Measurements from ENCODE around the gene KIAA0930.
"Not testable (repeated sequence)": the region's sequence is repeated elsewhere in the genome, so short reads cannot be mapped to it uniquely, and the experiment has no call there.

KIAA0930 gene

GRCh38 chr22:45200860-45201511 lies 39.7 kb downstream of the KIAA0930 start:
- DNase-seq (ENCODE audit: low read depth): no peak

DNA sequence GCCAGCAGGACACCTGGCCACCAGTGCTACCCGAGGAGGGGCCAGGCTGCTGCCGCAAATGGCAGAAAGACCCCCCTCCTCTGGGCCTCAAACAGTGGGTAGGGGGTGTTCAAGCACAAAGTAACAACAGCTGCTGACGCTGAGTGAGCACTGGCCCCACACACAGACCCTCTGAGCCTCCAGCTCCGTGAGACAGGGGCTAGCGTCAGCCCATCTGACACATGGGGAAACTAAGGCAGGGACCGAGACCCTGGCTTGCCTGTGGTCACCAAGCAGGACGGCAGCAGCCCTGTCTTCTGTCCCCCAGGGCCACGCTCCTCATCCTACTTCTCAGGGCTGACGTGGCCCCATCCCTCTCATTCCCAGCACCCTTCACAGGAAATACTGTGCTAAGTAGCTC lies 40.5 kb downstream of the KIAA0930 start:
- DNase-seq (ENCODE audit: low read depth): no peak

- DNase-seq (ENCODE audit: low read depth): no peak
Observed at GRCh38 chr22:45199723-45200122, 41.0 kb downstream of the KIAA0930 start.

DNA sequence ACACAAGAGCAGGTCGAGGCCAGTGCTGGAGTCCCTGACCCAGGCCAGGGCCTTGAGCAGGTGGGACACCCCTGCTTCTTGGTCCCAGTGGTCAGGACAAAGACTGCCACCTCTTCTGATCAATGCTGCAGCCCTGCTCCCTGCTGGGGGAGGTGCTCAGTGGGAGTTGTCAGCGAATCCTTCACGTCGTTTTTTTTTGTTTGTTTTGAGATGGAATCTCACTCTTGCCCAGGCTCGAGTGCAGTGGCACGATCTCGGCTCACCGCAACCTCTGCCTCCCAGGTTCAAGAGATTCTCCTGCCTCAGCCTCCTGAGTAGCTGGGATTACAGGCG lies 42.3 kb downstream of the KIAA0930 start:
- DNase-seq (ENCODE audit: low read depth): no peak

GRCh38 chr22:45197606-45198462 lies 42.9 kb downstream of the KIAA0930 start:
- no peak for DNase-seq (ENCODE audit: low read depth)

DNA sequence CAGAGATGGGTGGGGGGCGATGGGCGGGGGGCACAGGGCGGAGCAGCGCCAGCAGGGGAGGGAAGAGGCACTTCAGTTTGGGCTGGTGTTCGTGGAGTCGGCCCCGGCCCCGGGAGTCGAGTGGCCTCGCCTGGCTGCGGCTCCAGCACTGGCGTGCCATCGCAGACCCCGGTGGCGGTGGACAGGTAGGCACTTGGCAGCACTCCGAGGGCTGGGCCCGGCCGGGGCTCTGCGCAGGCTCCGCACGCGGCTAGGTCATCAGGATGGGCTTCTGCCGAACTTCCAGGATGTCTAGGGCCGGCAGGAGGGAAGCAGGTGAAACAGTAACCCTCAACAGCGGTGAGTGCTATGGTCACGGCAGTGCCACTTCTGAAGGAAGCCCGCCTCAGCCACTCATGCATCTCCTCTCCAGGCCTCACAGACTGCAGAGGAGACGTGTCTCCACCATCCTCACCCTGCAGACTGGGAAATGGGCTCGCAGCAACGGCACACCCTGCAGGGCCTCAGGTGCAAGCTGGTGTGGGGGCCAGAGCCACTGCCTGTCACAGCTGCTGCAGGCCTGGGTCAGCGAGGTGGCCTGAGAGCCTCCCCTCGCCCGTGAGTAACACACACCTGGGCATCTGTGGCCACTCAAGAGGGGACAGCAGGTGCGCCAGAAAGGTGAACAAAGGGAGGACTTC lies 43.6 kb downstream of the KIAA0930 start:
- no peak for DNase-seq (ENCODE audit: low read depth)

DNA sequence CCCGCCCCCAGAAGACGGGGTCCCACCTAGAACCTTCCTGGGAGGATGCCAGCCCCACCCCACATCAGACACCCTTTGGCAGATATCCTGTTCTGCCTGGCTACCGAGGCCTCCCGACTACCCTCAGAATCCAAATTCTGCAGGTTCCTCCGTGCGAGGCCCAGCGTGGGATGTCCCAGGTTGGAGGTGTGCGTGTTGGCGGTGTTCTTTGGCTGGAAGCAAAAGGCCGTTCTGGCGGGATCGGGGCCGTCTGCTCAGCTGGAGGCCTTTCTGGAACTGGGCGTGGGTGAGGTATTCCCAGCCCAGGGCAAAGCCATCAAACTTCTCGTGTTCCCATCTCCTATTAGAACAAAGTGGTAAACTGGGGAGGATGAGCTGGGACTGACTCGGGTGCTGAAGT lies 44.4 kb downstream of the KIAA0930 start:
- no peak for DNase-seq (ENCODE audit: low read depth)

DNA sequence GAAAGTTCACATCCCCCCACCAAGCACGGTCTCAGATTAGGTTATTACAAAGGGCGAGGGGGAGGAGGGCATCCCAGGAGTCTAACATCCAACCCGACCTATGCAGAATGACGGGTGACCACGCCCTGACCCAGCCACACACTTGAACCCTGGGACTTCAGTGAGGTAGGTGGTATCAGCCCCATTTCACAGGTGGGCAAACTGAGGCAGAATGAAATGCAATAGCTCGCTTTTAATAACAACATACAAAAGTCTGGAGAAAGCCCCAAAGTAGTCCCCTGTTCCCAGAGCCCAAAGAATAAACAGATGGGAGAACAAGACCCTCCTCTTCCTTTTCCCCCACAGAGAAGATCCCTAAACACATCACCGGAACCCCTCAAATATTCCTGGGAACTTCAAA lies 45.1 kb downstream of the KIAA0930 start:
- DNase-seq (ENCODE audit: low read depth): no peak

DNA sequence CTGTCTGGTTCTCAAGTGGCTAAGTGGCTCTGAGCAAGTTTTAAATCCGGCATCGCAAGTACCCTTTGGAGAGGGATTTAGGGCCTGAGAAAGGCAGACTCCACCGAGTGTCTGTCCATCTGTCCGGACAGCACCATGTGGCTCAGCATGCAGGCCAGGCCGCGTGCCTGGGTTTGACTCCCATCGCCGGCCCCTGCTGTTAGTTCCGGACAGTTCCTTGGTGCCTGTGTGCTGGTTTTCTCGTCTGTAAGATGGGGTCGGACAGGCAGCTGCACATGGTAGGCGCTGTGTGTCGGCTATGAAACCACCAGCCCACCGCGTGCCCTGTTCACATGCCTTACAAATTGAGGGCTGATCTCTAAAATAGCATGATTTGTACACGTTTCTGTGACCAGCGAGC lies 46.0 kb downstream of the KIAA0930 start:
- DNase-seq (ENCODE audit: low read depth): no peak

DNA sequence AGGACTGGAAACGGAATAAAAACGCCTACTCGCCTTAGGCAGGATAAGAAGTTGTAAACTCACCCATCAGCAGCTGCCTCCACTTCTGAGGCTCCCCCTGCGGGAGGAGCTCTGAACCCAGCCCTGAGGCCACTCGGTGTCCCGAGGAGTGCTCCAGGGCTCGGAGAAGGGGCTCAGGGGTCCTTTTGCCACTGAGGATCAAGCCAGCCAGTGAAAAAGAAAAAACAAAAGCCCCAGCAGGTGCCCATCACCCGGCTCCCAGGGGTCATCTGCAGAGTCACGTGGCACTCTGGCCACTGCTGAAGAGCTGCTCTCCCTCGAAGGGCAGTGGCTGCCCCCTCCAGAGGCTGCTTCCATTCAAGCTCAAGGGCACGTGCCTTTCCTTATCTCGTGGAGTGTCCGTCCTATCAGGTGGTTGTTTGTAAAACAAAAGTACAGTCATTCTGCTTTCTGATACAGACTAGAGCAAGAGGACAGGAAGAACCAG lies 48.0 kb downstream of the KIAA0930 start:
- DNase-seq (ENCODE audit: low read depth): no peak

DNA sequence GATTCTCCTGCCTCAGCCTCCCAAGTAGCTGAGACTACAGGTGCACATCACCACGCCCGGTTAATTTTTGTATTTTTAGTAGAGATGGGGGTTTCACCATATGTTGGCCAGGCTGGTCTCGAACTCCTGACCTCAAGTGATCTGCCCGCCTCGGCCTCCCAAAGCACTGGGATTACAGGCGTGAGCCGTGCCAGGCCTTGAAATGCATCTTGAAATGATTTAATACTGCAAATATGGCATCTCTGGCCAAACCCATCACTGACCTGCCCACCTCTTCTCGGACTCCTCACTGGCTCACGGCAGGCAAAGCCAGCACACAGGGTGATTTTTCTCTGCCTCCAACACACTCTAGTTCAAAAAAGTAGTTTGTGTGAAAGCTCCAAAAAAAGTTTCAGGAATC lies 48.9 kb downstream of the KIAA0930 start:
- not testable (repeated sequence) for DNase-seq (ENCODE audit: low read depth)

GRCh38 chr22:45190202-45190872 lies 50.4 kb downstream of the KIAA0930 start:
- DNase-seq (ENCODE audit: low read depth): no peak

- DNase-seq (ENCODE audit: low read depth): no peak
Observed at GRCh38 chr22:45188779-45189178, 51.9 kb downstream of the KIAA0930 start.

DNA sequence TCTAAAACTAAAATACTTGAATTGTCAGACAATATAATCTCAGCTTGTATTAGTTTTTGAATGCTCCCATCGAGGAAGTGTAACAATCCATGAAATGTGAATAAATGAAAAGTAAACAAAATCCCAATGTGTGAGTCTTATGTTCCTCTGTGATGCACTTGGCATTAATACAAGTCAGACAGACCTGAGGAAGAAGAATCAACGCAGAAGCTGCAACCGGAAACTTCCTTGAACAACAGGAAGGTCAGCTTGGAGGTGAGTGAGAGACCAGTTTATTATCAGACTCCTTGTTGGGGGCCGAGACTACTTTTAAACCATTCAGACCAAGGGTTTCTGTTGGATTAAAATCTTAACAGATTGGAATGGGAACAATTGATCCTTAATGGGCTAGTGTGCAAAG lies 52.8 kb downstream of the KIAA0930 start:
- no peak for DNase-seq (ENCODE audit: low read depth)

DNA sequence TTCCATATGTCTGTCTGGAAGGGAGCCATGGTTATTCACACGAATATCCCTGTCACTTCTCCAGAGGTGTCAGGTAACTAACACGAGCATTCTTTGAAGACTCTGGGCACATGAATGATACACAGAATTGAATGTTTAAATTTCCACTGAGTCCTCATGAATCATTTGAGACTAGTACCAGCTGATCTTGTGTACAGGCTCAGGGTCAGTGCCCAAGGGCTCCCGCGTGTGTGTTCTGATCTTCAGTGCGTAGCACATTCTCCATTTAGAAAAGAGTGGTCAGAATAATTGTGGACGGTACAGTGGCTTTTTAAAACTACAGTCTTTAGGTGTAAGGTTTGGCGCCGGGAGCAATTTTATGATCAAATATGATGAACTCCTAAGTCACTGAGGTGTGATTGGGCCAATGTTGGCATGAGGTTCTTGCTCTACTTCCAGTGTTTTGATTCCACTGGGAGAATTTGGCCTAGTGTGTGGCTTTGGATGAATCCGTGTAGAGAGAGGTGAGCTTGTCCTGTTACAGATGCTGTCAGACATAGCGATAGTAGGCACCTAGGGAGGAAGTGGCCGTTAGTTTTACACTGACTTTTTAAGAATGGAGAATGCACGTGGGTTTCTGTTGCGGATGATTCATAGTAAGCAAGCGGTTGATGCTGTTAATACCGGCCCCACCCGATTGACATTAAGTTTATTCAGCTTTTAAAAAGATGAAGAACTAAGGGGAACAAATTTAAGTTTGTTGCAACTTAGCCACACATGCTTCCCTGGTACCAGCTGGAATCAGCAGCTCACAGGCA lies 54.8 kb downstream of the KIAA0930 start:
- DNase-seq (ENCODE audit: low read depth): no peak

- no peak for DNase-seq (ENCODE audit: low read depth)
Observed at GRCh38 chr22:45183974-45184373, 56.7 kb downstream of the KIAA0930 start.

DNA sequence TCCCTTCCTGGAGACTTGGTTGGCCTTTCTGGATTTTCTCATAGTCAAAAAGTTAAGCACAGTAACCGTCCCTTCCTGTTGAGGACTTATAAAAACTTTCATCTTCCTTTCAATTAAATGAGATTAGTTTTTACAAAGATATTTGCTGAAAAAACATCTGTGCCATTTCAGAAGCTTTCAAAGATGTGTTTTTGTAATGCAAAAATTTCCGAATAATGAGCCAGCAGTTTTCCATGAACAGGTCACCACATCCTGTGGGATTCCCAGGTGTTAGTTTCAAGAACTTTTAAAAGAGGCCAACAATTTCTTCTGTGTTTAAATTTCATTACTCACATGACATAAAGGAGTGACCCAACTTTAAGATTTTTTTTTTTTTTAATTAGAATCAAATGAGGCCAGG lies 58.9 kb downstream of the KIAA0930 start:
- no peak for DNase-seq (ENCODE audit: low read depth)

GRCh38 chr22:45181240-45181639 lies 59.5 kb downstream of the KIAA0930 start:
- no peak for DNase-seq (ENCODE audit: low read depth)

DNA sequence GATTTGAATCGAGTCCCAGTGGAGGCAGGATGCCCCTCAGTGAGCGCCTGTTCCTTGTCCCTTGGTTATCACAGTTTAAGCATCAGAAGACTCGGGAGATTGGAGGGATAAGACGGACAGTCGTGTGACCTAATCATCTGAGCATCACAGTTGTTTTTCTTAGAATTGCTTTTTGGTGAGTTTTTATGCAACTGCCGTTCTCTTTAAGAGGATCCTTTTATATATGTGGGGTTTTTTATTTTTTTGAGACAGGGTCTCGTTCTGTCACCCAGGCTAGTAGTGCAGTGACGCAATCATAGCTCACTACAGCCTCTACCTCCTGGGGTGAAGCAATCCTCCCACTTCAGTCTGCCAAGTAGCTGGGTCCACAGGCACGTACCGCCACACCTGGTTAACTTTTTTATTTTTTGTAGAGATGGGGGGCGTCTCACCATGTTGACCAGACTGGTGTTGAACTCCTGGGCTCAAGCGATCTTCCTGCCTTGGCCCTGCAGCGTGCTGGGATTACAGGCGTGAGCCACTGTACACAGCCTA lies 60.5 kb downstream of the KIAA0930 start:
- no peak for DNase-seq (ENCODE audit: low read depth)

- DNase-seq (ENCODE audit: low read depth): no peak
Observed at GRCh38 chr22:45179276-45180049, 61.2 kb downstream of the KIAA0930 start.

Data from stimulated activated CD8-positive, alpha-beta memory T cell treated with anti-CD3 and anti-CD28 coated beads, Interleukin-15, amount 100 ng/mL, for 1 hour (primary cell).